SH-SY5Y (cell line): Measurements from ENCODE around the gene OR2A42.
"Not testable (repeated sequence)": the region's sequence is repeated elsewhere in the genome, so short reads cannot be mapped to it uniquely, and the experiment has no call there.

Source experiments
- GATA2 ChIP-seq: IDR thresholded peaks from 2 replicates; pipeline ENCODE4 v1.6.1; 2011; ENCODE audit warnings: mild to moderate bottlenecking, low read depth, low read length
- GATA3 ChIP-seq: IDR thresholded peaks from 2 replicates; pipeline ENCODE4 v1.6.1; 2011; ENCODE audit warnings: low read depth, mild to moderate bottlenecking, low read length, moderate library complexity

GRCh38 chr7:144195212-144195872, 44.1 kb downstream of the OR2A42 start, which contains the start of gene ARHGEF35:
- TF ChIP-seq GATA2, GATA3: not testable (repeated sequence)
